ENCODE measurements around the gene ABCB11.

The ABCB11 gene

GRCh38 chr2:169006665-169007064 is 24.5 kb downstream of the ABCB11 start:
- no peak for DNase-seq

- DNase-seq = no peak
These were observed 25.1 kb downstream of the ABCB11 start for GRCh38 chr2:169005994-169006393.

- no peak for DNase-seq
These were observed 26.0 kb downstream of the ABCB11 start for GRCh38 chr2:169005080-169005598.

- no peak for DNase-seq
These were observed 28.9 kb downstream of the ABCB11 start for GRCh38 chr2:169002161-169002738.

GRCh38 chr2:169001116-169001815 is 29.9 kb downstream of the ABCB11 start:
- DNase-seq = no peak

- no peak for DNase-seq
These were observed 31.4 kb downstream of the ABCB11 start for GRCh38 chr2:168999668-169000213.

- DNase-seq = no peak
These were observed 32.4 kb downstream of the ABCB11 start for GRCh38 chr2:168998609-168999211.

- no peak for DNase-seq
These were observed 33.3 kb downstream of the ABCB11 start for GRCh38 chr2:168997794-168998193.

- DNase-seq = no peak
These were observed 34.0 kb downstream of the ABCB11 start for GRCh38 chr2:168997118-168997521.

- no peak for DNase-seq
These were observed 35.4 kb downstream of the ABCB11 start for GRCh38 chr2:168995744-168996143.

GRCh38 chr2:168993538-168993937 is 37.6 kb downstream of the ABCB11 start:
- DNase-seq = no peak

- no peak for DNase-seq
These were observed 38.4 kb downstream of the ABCB11 start for GRCh38 chr2:168992591-168993349.

GRCh38 chr2:168992026-168992425 is 39.1 kb downstream of the ABCB11 start:
- no peak for DNase-seq

GRCh38 chr2:168988755-168989154 is 42.4 kb downstream of the ABCB11 start:
- DNase-seq = no peak

- no peak for DNase-seq
These were observed 44.7 kb downstream of the ABCB11 start for GRCh38 chr2:168986398-168986943.

- DNase-seq = no peak
These were observed 49.5 kb downstream of the ABCB11 start for GRCh38 chr2:168981651-168982050.

- no peak for DNase-seq
These were observed 52.7 kb downstream of the ABCB11 start for GRCh38 chr2:168978461-168978861.

- no peak for DNase-seq
These were observed 53.5 kb downstream of the ABCB11 start for GRCh38 chr2:168977608-168978007.

GRCh38 chr2:168976034-168976654 is 55.0 kb downstream of the ABCB11 start:
- peak; percentile 78 for DNase-seq

GRCh38 chr2:168974428-168974827 is 56.7 kb downstream of the ABCB11 start:
- no peak for DNase-seq

GRCh38 chr2:168971261-168971660 is 59.9 kb downstream of the ABCB11 start:
- DNase-seq = no peak

GRCh38 chr2:168970711-168971233 is 60.4 kb downstream of the ABCB11 start:
- no peak for DNase-seq

All from NCI-H526 treated with DMSO at 0.1 percent for 48 hours (cell line).